Smooth muscle cell (in vitro differentiated cells): ENCODE results near the gene ZNF32. TPM values are rescaled to one million over a fixed set of nuclear protein-coding genes. Genes with fewer than 3 reads are reported as not detected.
A peak's percentile ranks its signal among the peaks of the same experiment; 100 is the strongest.

Experiments
- DNase-seq: peaks from one replicate; lab custom pipeline; 2025; ENCODE audit not compliant: unreplicated experiment; lab: John Stamatoyannopoulos, UW
- H2AFZ ChIP-seq: fragments of 200-600 bp; sonication (generic); 2 replicates; pipeline ENCODE4 v1.6.0; 2016; ENCODE audit warnings: antibody characterized with exemption, low read depth, mild to moderate bottlenecking
- H3F3A ChIP-seq: fragments of 200-600 bp; sonication (generic); 2 replicates; pipeline ENCODE4 v1.6.0; 2017; ENCODE audit warnings: antibody characterized with exemption, low read depth
- H3K27ac ChIP-seq: fragments of 200-600 bp; sonication (generic); 2 replicates; pipeline ENCODE4 v1.5.1; 2016; ENCODE audit warnings: low read depth, mild to moderate bottlenecking
- H3K27me3 ChIP-seq: fragments of 200-600 bp; sonication (generic); 2 replicates; pipeline ENCODE4 v1.6.1; 2016; ENCODE audit warnings: low read depth, mild to moderate bottlenecking
- H3K36me3 ChIP-seq: fragments of 200-600 bp; sonication (generic); 2 replicates; pipeline ENCODE4 v1.5.1; 2016; ENCODE audit warnings: low read depth
- H3K4me1 ChIP-seq: fragments of 200-600 bp; sonication (generic); 2 replicates; pipeline ENCODE4 v1.5.1; 2016; ENCODE audit warnings: low read depth
- H3K4me2 ChIP-seq: fragments of 200-600 bp; sonication (generic); 2 replicates; pipeline ENCODE4 v1.6.0; 2016; ENCODE audit warnings: mild to moderate bottlenecking
- H3K4me3 ChIP-seq: fragments of 200-600 bp; sonication (generic); 2 replicates; pipeline ENCODE4 v1.5.1; 2016; ENCODE audit warnings: mild to moderate bottlenecking
- H3K79me2 ChIP-seq: fragments of 200-600 bp; sonication (generic); 2 replicates; pipeline ENCODE4 v1.6.0; 2016; ENCODE audit warnings: low read depth, mild to moderate bottlenecking
- H3K9ac ChIP-seq: fragments of 200-600 bp; sonication (generic); 2 replicates; pipeline ENCODE4 v1.6.0; 2016; ENCODE audit warnings: low read depth
- H3K9me3 ChIP-seq: fragments of 200-600 bp; sonication (generic); replicated peaks from 2 replicates; pipeline ENCODE4 v1.5.1; 2016; ENCODE audit warnings: low read depth
- H4K20me1 ChIP-seq: fragments of 200-600 bp; sonication (generic); 2 replicates; pipeline ENCODE4 v1.6.0; 2016; ENCODE audit warnings: low read depth
- WGBS: methylation state at CpG from one replicate; pipeline ENCODE4 v1.1.7; 2016; ENCODE audit warnings: low lambda C conversion rate; 5-methylcytosine and 5-hydroxymethylcytosine counted together
- polyA plus RNA-seq: library from polyadenylated mRNA; unstranded; fragments of >200 nt; fragmentation: Nextera tagmentation; extraction: Ambion mirVana; gene quantifications from 2 replicates; pipeline ENCODE4 v1.2.1, GENCODE V29; 2016
- total RNA-seq: library from RNA; depleted of rRNA; stranded (reverse); fragments of >200 nt; gene quantifications from 2 replicates; pipeline ENCODE4 v1.2.3, GENCODE V29; 2014
- TF ChIP-seq, protein P1 (sequence below): fragments of 200-600 bp; sonication (generic); IDR thresholded peaks from 2 replicates; pipeline ENCODE4 v1.5.1; 2017; ENCODE audit warnings: borderline replicate concordance, mild to moderate bottlenecking, antibody characterized with exemption; ENCODE audit not compliant: insufficient read depth, poor library complexity, severe bottlenecking

The ZNF32 gene
- total and polyA plus RNA-seq, 2 experiments from 2014 or later, result 36.3 to 40.6 TPM

DNA sequence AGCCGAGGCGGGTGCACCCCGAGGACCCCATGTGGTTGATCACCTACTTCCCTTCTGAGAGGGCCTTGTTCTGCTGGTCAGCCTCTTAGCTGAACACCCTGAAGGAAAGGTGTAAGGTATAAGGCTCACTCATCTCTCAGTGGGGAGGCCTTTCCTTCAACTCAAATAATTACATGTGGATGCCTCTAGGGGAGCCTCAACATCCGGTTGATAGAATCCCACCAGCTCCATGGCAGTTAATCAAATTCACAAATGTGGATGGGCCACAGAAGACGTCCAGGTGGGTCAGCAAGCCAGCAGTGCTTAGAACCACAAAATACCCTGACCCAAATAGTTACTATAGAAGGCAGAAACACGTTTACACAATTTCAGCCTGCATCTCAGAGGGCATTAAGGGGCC lies 37.7 kb upstream of the ZNF32 start:
- 87% methylated on average over 6 of the region's 6 CpGs for WGBS

DNA sequence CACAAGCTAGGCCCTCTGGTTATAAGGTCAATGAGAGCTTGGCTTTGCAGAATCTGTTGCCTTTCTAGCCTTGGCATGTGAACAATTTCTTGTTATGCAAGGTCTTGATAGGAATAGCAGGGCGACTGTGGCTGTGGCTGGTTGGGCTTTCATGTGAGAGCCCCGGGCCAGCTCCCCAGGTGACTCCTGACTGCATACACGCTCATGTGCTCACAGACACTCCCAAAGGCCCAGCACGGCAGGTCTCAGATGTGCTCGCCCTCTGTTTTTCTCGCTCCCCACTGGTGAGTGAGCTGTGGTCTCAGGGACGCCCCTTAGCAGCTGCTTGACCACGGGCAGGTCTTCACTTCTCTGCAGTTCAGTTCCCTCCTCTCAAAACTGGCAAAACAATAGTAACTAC lies 37.1 kb upstream of the ZNF32 start:
- no peaks in the 10 kb centered on the region for H3K9me3 ChIP-seq
- H2AFZ ChIP-seq, result no peak overlapping the region
- TF ChIP-seq, protein P1, sequence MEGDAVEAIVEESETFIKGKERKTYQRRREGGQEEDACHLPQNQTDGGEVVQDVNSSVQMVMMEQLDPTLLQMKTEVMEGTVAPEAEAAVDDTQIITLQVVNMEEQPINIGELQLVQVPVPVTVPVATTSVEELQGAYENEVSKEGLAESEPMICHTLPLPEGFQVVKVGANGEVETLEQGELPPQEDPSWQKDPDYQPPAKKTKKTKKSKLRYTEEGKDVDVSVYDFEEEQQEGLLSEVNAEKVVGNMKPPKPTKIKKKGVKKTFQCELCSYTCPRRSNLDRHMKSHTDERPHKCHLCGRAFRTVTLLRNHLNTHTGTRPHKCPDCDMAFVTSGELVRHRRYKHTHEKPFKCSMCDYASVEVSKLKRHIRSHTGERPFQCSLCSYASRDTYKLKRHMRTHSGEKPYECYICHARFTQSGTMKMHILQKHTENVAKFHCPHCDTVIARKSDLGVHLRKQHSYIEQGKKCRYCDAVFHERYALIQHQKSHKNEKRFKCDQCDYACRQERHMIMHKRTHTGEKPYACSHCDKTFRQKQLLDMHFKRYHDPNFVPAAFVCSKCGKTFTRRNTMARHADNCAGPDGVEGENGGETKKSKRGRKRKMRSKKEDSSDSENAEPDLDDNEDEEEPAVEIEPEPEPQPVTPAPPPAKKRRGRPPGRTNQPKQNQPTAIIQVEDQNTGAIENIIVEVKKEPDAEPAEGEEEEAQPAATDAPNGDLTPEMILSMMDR, result no peak
- no peak overlapping the region for H3K4me2 ChIP-seq
- no peak overlapping the region for H3K4me3 ChIP-seq
- H3F3A ChIP-seq, result no peaks in the 10 kb centered on the region
- no peak for DNase-seq
- no peaks in the 10 kb centered on the region for H3K79me2 ChIP-seq
- WGBS, result 93% methylated on average over 8 of the region's 8 CpGs
- H3K4me1 ChIP-seq, result no peaks in the 10 kb centered on the region
- no peak overlapping the region for H3K9ac ChIP-seq
- H3K27me3 ChIP-seq, result peaks cover 4% of the 10 kb centered on the region
- H3K36me3 ChIP-seq, result no peaks in the 10 kb centered on the region
- H3K27ac ChIP-seq, result no peak overlapping the region
- H4K20me1 ChIP-seq, result no peaks in the 10 kb centered on the region

More for the DNA sequence above, 37.7 kb upstream of the ZNF32 start:
- H2AFZ ChIP-seq, result no peak overlapping the region
- H3K4me1 ChIP-seq, result no peaks in the 10 kb centered on the region
- no peak overlapping the region for H3K9ac ChIP-seq
- no peaks in the 10 kb centered on the region for H3F3A ChIP-seq
- no peak overlapping the region for H3K4me3 ChIP-seq
- H3K4me2 ChIP-seq, result no peak overlapping the region
- no peaks in the 10 kb centered on the region for H4K20me1 ChIP-seq
- TF ChIP-seq, protein P1, result no peak
- H3K9me3 ChIP-seq, result no peaks in the 10 kb centered on the region
- H3K27me3 ChIP-seq, result peaks cover 4% of the 10 kb centered on the region
- no peak overlapping the region for H3K27ac ChIP-seq
- no peaks in the 10 kb centered on the region for H3K36me3 ChIP-seq
- no peak for DNase-seq
- no peaks in the 10 kb centered on the region for H3K79me2 ChIP-seq

DNA sequence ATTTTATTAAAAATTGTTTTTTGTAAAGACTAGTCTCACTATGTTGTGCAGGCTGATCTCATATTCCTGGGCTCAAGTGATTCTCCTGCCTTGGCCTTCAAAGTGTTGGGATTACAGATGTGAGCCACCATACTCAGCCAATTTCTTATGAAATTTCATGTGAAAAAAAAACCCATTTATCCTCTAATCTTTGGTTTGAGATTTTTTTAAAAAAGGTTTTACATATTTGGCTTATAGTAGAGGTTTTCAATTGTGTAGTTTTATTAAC lies 35.5 kb upstream of the ZNF32 start:
- TF ChIP-seq, protein P1, result no peak
- Histone ChIP-seq H3K4me2 (no peak overlapping the region), H3K9me3 (no peaks in the 10 kb centered on the region), H3F3A (no peaks in the 10 kb centered on the region), H3K4me1 (no peaks in the 10 kb centered on the region), H4K20me1 (no peaks in the 10 kb centered on the region), H3K9ac (no peak overlapping the region), H3K27ac (no peak overlapping the region), H2AFZ (no peak overlapping the region), H3K79me2 (no peaks in the 10 kb centered on the region), H3K4me3 (no peak overlapping the region), H3K36me3 (no peaks in the 10 kb centered on the region), H3K27me3 (peaks cover 4% of the 10 kb centered on the region)
- no peak for DNase-seq

DNA sequence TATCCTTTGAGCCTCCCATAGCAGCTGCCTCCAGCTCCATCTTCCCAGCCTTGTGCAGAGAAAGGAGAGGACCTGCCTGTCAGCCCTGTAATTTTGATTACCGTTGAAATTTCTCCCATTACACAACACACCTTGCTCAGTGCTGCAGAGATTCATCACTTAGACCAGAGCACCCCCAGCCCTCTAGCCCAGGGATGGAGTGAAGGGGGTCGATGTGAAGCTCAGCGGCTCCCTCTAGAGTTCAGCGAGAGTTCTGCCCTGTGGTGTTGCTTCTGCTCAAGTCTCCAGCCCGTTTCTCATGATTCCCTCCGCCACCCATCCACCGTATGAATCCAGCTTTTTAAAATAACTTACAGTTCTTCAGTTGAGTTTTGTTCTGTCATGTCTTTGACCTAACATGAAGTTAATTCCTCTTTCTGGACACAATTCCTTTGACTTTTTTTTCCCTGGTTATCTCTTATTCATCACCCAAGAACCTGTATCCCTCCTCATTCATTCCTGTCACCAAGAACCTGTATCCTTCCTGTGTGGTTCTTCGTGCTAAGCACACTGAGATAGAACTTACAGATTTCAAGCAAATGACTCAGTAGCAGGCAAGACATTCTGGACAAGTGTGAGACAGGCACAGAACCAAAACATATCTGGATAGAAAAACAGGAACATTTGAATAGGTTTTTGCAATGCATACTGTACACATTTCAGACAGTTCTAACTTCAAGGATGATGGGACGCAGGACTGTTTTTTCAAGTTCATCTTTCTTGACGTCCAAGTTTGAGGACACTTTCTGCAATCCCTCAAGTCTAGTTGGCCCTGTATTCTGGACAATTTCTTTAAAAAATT lies 35.0 kb upstream of the ZNF32 start:
- Histone ChIP-seq H3K4me3 (no peak overlapping the region), H3K4me2 (no peak overlapping the region), H2AFZ (no peak overlapping the region), H3K9me3 (no peaks in the 10 kb centered on the region), H3K36me3 (no peaks in the 10 kb centered on the region), H3F3A (no peaks in the 10 kb centered on the region), H3K9ac (no peak overlapping the region), H4K20me1 (no peaks in the 10 kb centered on the region), H3K27ac (no peak overlapping the region), H3K4me1 (no peaks in the 10 kb centered on the region), H3K79me2 (no peaks in the 10 kb centered on the region), H3K27me3 (peaks cover 4% of the 10 kb centered on the region)
- TF ChIP-seq, protein P1, result peak; percentile 34
- no peak for DNase-seq
- WGBS, result 50% methylated on average over 10 of the region's 10 CpGs
